Fibroblast of lung (primary cell): ENCODE data around the gene CD2AP. TPM values are rescaled to one million over a fixed set of nuclear protein-coding genes. Genes with fewer than 3 reads are reported as not detected.
A peak's percentile ranks its signal among the peaks of the same experiment; 100 is the strongest.

Source experiments
- DNase-seq, 2 donors: peaks; one replicate each; pipeline versions ENCODE4 v3.0.0 to v3.0.0-alpha.2; 2010; ENCODE audit warnings: low read depth in 2 of 2
- H2AFZ ChIP-seq: 2 replicates; pipeline ENCODE4 v1.5.1; 2012; ENCODE audit warnings: low read length, control low read depth, inconsistent platforms
- H3K27ac ChIP-seq: 2 replicates; pipeline ENCODE4 v1.5.1; 2011; ENCODE audit warnings: low read length, control low read depth; ENCODE audit not compliant: insufficient read depth
- H3K27me3 ChIP-seq: 2 replicates; pipeline ENCODE4 v1.5.1; 2011; ENCODE audit warnings: mild to moderate bottlenecking, low read length; ENCODE audit not compliant: control insufficient read depth, insufficient read depth
- H3K36me3 ChIP-seq: 2 replicates; pipeline ENCODE4 v1.5.1; 2011; ENCODE audit warnings: low read length; ENCODE audit not compliant: control insufficient read depth, insufficient read depth
- H3K4me1 ChIP-seq: 2 replicates; pipeline ENCODE4 v1.5.1; 2011; ENCODE audit warnings: low read length; ENCODE audit not compliant: control insufficient read depth, insufficient read depth; ENCODE audit errors: extremely low read depth
- H3K4me2 ChIP-seq: 2 replicates; pipeline ENCODE4 v1.5.1; 2011; ENCODE audit warnings: low read length, control low read depth; ENCODE audit not compliant: insufficient read depth; ENCODE audit errors: extremely low read depth
- H3K4me3 ChIP-seq, 4 experiments: fragments of 200-600 bp in 1 of 4; sonication (generic) in 1 of 4; replicated peaks in 1 of 4; 2 replicates each; pipeline ENCODE4 v1.5.1; 2011 to 2016; ENCODE audit warnings: low read length in 4 of 4, low read depth in 3 of 4, mild to moderate bottlenecking in 3 of 4, control low read depth in 2 of 4, inconsistent platforms in 1 of 4, mixed read lengths in 1 of 4; ENCODE audit not compliant: insufficient read depth in 1 of 4; ENCODE audit errors: control extremely low read depth in 1 of 4
- H3K79me2 ChIP-seq: 2 replicates; pipeline ENCODE4 v1.5.1; 2012; ENCODE audit warnings: mild to moderate bottlenecking, low read length, inconsistent platforms; ENCODE audit not compliant: control insufficient read depth, insufficient read depth
- H3K9ac ChIP-seq: 2 replicates; pipeline ENCODE4 v1.5.1; 2011; ENCODE audit warnings: mild to moderate bottlenecking, low read length, control low read depth; ENCODE audit not compliant: insufficient read depth
- H3K9me3 ChIP-seq: 2 replicates; pipeline ENCODE4 v1.5.1; 2012; ENCODE audit warnings: low read depth, low read length; ENCODE audit not compliant: control insufficient read depth, insufficient read depth
- H4K20me1 ChIP-seq: 2 replicates; pipeline ENCODE4 v1.5.1; 2011; ENCODE audit warnings: low read length; ENCODE audit not compliant: control insufficient read depth, insufficient read depth; ENCODE audit errors: extremely low read depth
- CTCF ChIP-seq, 2 donors: IDR thresholded peaks in 1 of 2; conservative IDR thresholded peaks in 1 of 2; 1 replicate in 1 of 2; 2 replicates in 1 of 2; pipeline ENCODE4 v1.5.1; 2011 to 2012; ENCODE audit warnings: low read length in 2 of 2, control low read depth in 1 of 2, inconsistent platforms in 1 of 2, low read depth in 1 of 2, mild to moderate bottlenecking in 1 of 2
- EZH2 ChIP-seq: IDR thresholded peaks from 2 replicates; pipeline ENCODE4 v1.5.1; 2012; ENCODE audit warnings: low read length, control low read depth, mild to moderate bottlenecking; ENCODE audit errors: missing control alignments
- polyA plus RNA-seq, 2 donors: library from polyadenylated mRNA; depleted of rRNA in 1 of 2; stranded (reverse) in 1 of 2; unstranded in 1 of 2; fragments of >200 nt; gene quantifications; 2 replicates each; pipeline ENCODE4 v1.2.1, GENCODE V29; 2011 to 2012; ENCODE audit warnings: missing spikeins in 1 of 2
- total RNA-seq: library from RNA; depleted of rRNA; stranded (reverse); fragments of >200 nt; gene quantifications from 2 replicates; pipeline ENCODE4 v1.2.1, GENCODE V29; 2014

The CD2AP gene
- total and polyA plus RNA-seq, 2 donors (not counting 1 experiment from before 2014, with no cell fraction given) = 15.7 to 17.2 TPM

DNA sequence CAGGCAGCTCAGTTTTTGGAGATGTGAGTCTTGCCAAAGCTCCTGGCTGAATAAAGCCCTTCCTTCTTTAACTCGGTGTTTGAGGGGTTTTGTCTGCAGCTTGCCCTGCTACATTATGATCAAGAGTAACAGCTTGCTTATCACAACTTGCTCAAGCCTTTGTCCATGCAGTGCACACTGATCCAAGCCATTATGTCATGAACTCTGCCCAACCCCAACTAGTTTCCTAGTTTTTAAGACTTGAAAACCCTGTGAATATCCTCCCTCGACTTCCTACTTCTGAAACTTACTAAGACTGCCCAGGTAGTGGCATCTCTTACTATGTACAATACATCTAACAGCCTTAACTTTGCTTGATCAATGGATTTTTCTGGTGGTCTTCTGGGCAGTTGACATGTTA lies 170.4 kb downstream of the CD2AP start:
- Histone ChIP-seq H3K4me3 (no peak overlapping the region), H3K4me1 (peaks cover 4% of the 10 kb centered on the region), H3K27me3 (no peaks in the 10 kb centered on the region), H3K9ac (no peak overlapping the region), H2AFZ (no peak overlapping the region), H3K36me3 (no peaks in the 10 kb centered on the region), H3K4me2 (no peak overlapping the region), H3K79me2 (no peaks in the 10 kb centered on the region), H3K27ac (no peak overlapping the region), H3K9me3 (no peaks in the 10 kb centered on the region), H4K20me1 (no peaks in the 10 kb centered on the region)
- no peak for DNase-seq
- no peak for TF ChIP-seq CTCF (conservative IDR thresholded peaks at IDR 0.05 in 1 of 2, IDR thresholded peaks at IDR 0.05 in 1 of 2; ENCODE audit: low read depth in 1 of 2, low read length in 2 of 2)
- no peak for TF ChIP-seq EZH2

DNA sequence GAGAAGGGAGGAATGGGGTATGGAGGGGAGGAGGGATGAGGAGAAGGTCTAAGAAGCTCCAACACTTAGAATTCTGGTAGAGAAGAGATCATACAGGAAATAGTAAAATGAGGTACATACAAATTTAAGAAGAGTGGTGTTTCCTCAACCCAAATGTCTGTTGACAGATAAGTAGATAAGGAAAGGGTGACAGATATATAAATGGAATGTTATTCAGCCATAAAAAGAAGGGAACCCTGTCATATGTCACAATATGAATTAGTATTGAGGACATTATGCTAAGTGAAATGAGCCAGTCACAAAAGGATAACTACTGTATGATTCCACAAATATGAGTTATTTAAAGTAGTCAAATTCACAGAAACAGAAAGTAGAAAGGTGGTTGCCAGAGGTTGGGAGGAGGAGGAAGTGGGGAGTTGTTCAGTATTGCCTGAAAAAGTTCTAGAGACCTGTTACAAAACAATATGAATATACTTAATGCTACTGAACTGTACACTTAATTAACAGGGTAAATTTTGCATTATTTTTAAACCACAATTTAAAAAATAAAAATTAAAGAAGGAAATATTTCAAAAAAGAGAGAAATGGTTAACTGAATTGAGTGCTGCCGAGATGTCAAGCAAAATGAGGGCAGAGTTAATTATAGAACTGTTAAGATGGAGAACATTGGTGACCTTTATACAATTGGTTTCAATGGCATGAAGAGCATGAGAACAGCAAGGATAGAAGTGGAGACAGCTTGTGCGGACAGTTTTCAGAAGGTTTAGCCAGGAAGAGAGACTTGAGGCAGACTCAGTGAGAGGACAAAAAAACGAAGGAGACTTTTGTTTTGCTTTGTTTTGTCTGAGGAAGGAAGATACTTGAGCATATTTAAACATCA lies 173.2 kb downstream of the CD2AP start:
- no peak for TF ChIP-seq CTCF (conservative IDR thresholded peaks at IDR 0.05 in 1 of 2, IDR thresholded peaks at IDR 0.05 in 1 of 2; ENCODE audit: low read depth in 1 of 2, low read length in 2 of 2)
- no peak for TF ChIP-seq EZH2
- Histone ChIP-seq H3K4me1 (peaks cover 4% of the 10 kb centered on the region), H2AFZ (peak overlapping the region; percentile 48), H3K79me2 (no peaks in the 10 kb centered on the region), H3K27ac (no peak overlapping the region), H3K36me3 (no peaks in the 10 kb centered on the region), H3K9me3 (no peaks in the 10 kb centered on the region), H4K20me1 (no peaks in the 10 kb centered on the region), H3K9ac (no peak overlapping the region), H3K4me3 (no peak overlapping the region), H3K4me2 (peak overlapping the region; percentile 72), H3K27me3 (no peaks in the 10 kb centered on the region)
- peak in 1 of 2 donors; percentile 45 for DNase-seq

- peak overlapping the region; percentile 72 for H3K4me2 ChIP-seq
- peaks cover 4% of the 10 kb centered on the region for H3K4me1 ChIP-seq
- H3K27me3 ChIP-seq = no peaks in the 10 kb centered on the region
- H3K4me3 ChIP-seq = peak overlapping the region in 1 of 4 experiments; percentile 4
- TF ChIP-seq CTCF (conservative IDR thresholded peaks at IDR 0.05 in 1 of 2, IDR thresholded peaks at IDR 0.05 in 1 of 2; ENCODE audit: low read depth in 1 of 2, low read length in 2 of 2) = no peak
- H3K27ac ChIP-seq = no peak overlapping the region
- H3K36me3 ChIP-seq = no peaks in the 10 kb centered on the region
- H4K20me1 ChIP-seq = no peaks in the 10 kb centered on the region
- H3K79me2 ChIP-seq = no peaks in the 10 kb centered on the region
- peak overlapping the region; percentile 48 for H2AFZ ChIP-seq
- no peaks in the 10 kb centered on the region for H3K9me3 ChIP-seq
- DNase-seq = peak; percentile 61 to 83
- H3K9ac ChIP-seq = no peak overlapping the region
Measured at GRCh38 chr6:47651505-47651944, 173.9 kb downstream of the CD2AP start.
